K562 (cell line): ENCODE results near the gene DEFB113. TPM values are rescaled to one million over a fixed set of nuclear protein-coding genes. Genes with fewer than 3 reads are reported as not detected.

Source experiments
- ATAC-seq: fragments of 200-7000 bp; cut with Tn5 transposase; 3 replicates; pipeline ENCODE4 v1.9.1; 2020; ENCODE audit warnings: moderate library complexity
- BruUV-seq: library from RNA; stranded (reverse); fragments of 400-500 nt; replicated peaks from 2 replicates; lab custom pipeline; 2021; lab: Mats Ljungman, UMichigan
- CTCF ChIA-PET: fragments of 300-600 bp; formaldehyde crosslinking; extraction: SDS; loops from one replicate; lab custom pipeline; 2021; ENCODE audit warnings: low intra/inter-chr PET ratio; lab: Yijun Ruan, JAX
- POLR2A ChIA-PET: fragments of 300-600, 350-650 bp; sonication (Branson Sonifier 250); formaldehyde crosslinking; extraction: SDS; loops from one replicate; lab custom pipeline; 2021; ENCODE audit warnings: antibody characterized with exemption, inconsistent platforms; lab: Yijun Ruan, JAX
- DNase-seq, 4 experiments: peaks; one replicate each; pipeline versions ENCODE4 v3.0.0 to v3.0.0-alpha.2; 2011 to 2018; ENCODE audit warnings: low spot score in 3 of 4, mixed read lengths in 3 of 4; ENCODE audit errors: extremely low read depth in 1 of 4
- FAIRE-seq: peaks from 2 replicates; lab custom pipeline; 2011; peaks lifted over from hg19 to GRCh38; lab: Jason Lieb, UNC
- H2AFZ ChIP-seq: 2 replicates; pipeline ENCODE4 v1.6.0; 2011; ENCODE audit warnings: low read depth, low read length, control low read depth, inconsistent platforms
- H3K27ac ChIP-seq: fragments of 200-600 bp; 3 replicates; pipeline ENCODE4 v1.8.0; 2011; ENCODE audit warnings: low read depth, mild to moderate bottlenecking, control low read depth, inconsistent platforms, low read length, moderate library complexity, mixed read lengths; ENCODE audit errors: extremely low read depth
- H3K27me3 ChIP-seq, 2 experiments: fragments of 300-600 bp in 1 of 2; 2 replicates in 1 of 2; 3 replicates in 1 of 2; pipeline versions ENCODE4 v1.6.0 to v1.8.0; 2011; ENCODE audit warnings: inconsistent platforms in 2 of 2, low read length in 2 of 2, mild to moderate bottlenecking in 1 of 2, mixed read lengths in 1 of 2, moderate library complexity in 1 of 2; ENCODE audit not compliant: control insufficient read depth in 2 of 2, insufficient read depth in 2 of 2
- H3K36me3 ChIP-seq: fragments of 300-600 bp; 3 replicates; pipeline ENCODE4 v1.8.0; 2011; ENCODE audit warnings: mild to moderate bottlenecking, low read length, inconsistent platforms; ENCODE audit not compliant: control insufficient read depth, insufficient read depth
- H3K4me1 ChIP-seq, 2 experiments: fragments of 200-600 bp in 1 of 2; replicated peaks in 1 of 2; 2 replicates in 1 of 2; 3 replicates in 1 of 2; pipeline versions ENCODE4 v1.5.1 to v1.8.0; 2011; ENCODE audit warnings: inconsistent platforms in 2 of 2, low read length in 2 of 2, mild to moderate bottlenecking in 1 of 2, mixed read lengths in 1 of 2, moderate library complexity in 1 of 2; ENCODE audit not compliant: control insufficient read depth in 2 of 2, insufficient read depth in 2 of 2
- H3K4me2 ChIP-seq: 2 replicates; pipeline ENCODE4 v1.6.1; 2011; ENCODE audit warnings: low read length, control low read depth, inconsistent platforms, mixed read lengths; ENCODE audit not compliant: insufficient read depth
- H3K4me3 ChIP-seq: fragments of 200-600 bp; sonication (generic), shearing (Covaris generic); 2 replicates; pipeline ENCODE4 v1.5.1; 2016; ENCODE audit warnings: control low read depth, inconsistent platforms
- H3K79me2 ChIP-seq: fragments of 200-600 bp; 3 replicates; pipeline ENCODE4 v1.8.0; 2011; ENCODE audit warnings: low read length, inconsistent platforms; ENCODE audit not compliant: control insufficient read depth, insufficient read depth
- H3K9ac ChIP-seq, 2 experiments: 2 replicates each; pipeline versions ENCODE4 v1.6.0 to v1.6.1; 2011; ENCODE audit warnings: low read depth in 2 of 2, low read length in 2 of 2, control low read depth in 1 of 2, inconsistent platforms in 1 of 2, mild to moderate bottlenecking in 1 of 2, mixed read lengths in 1 of 2; ENCODE audit not compliant: insufficient read depth in 1 of 2
- H3K9me1 ChIP-seq: one replicate; pipeline ENCODE4 v1.6.0; 2011; ENCODE audit warnings: inconsistent platforms, mild to moderate bottlenecking, low read length, moderate library complexity; ENCODE audit not compliant: control insufficient read depth, insufficient read depth
- H3K9me3 ChIP-seq: replicated peaks from 2 replicates; pipeline ENCODE4 v1.5.1; 2011; ENCODE audit warnings: low read depth, low read length, inconsistent platforms; ENCODE audit not compliant: control insufficient read depth, insufficient read depth
- H4K20me1 ChIP-seq: replicated peaks from 2 replicates; pipeline ENCODE4 v1.6.1; 2011; ENCODE audit warnings: low read length, inconsistent platforms, mixed read lengths; ENCODE audit not compliant: control insufficient read depth, insufficient read depth
- BHLHE40 ChIP-seq: IDR thresholded peaks from 2 replicates; pipeline ENCODE4 v1.6.1; 2011; ENCODE audit warnings: low read length, improper control_type of control experiment
- MCM5 ChIP-seq: fragments of 450-650 bp; IDR thresholded peaks from 2 replicates; pipeline ENCODE4 v1.6.1; 2016; ENCODE audit warnings: low read depth
- RB1 ChIP-seq: fragments of 450-650 bp; IDR thresholded peaks from 2 replicates; pipeline ENCODE4 v1.6.1; 2017; ENCODE audit warnings: low read depth, mild to moderate bottlenecking
- TCFL5 ChIP-seq: fragments of 250-450 bp; sonication (Bioruptor Pico); conservative IDR thresholded peaks from 2 replicates; pipeline ENCODE4 v1.6.1; 2021; ENCODE audit warnings: mild to moderate bottlenecking, moderate library complexity, matching md5 sums
- TFAM ChIP-seq: fragments of 250-450 bp; sonication (Bioruptor Pico); conservative IDR thresholded peaks from 2 replicates; pipeline ENCODE4 v1.5.0; 2021; ENCODE audit warnings: mild to moderate bottlenecking, moderate library complexity
- TRIM24 ChIP-seq, 2 experiments: fragments of 450-650 bp; IDR thresholded peaks; 2 replicates each; pipeline ENCODE4 v1.6.1; 2016
- TSC22D4 ChIP-seq: fragments of 450-650 bp; IDR thresholded peaks from 2 replicates; pipeline ENCODE4 v1.6.1; 2016; ENCODE audit warnings: missing genetic modification characterization, missing biosample characterization, control low read depth
- WGBS: fragments of 100-300 bp; shearing (Covaris generic); methylation state at CpG from one replicate; pipeline ENCODE4 v1.1.6; 2016; ENCODE audit warnings: low coverage, mixed read lengths; ENCODE audit not compliant: insufficient coverage; ENCODE audit errors: missing lambda C conversion rate; 5-methylcytosine and 5-hydroxymethylcytosine counted together
- in situ Hi-C: fragments of 300-500 bp; cut with MboI; formaldehyde crosslinking; loops from 4 replicates; pipeline ENCODE4 v1.15.0; 2018; ENCODE audit warnings: inconsistent platforms, mixed read lengths
- intact Hi-C: fragments of 100-400 bp; cut with micrococcal nuclease; formaldehyde crosslinking; loops from 2 replicates; pipeline ENCODE4 v1.14.2; 2022
- polyA plus RNA-seq, 8 experiments: library from polyadenylated mRNA; depleted of rRNA in 4 of 8; stranded (reverse) in 5 of 8; unstranded in 3 of 8; fragments of >200 nt; fragmentation: Nextera tagmentation in 2 of 8; fragmentation: Illumina TruSeq in 1 of 8; extraction: Ambion mirVana in 2 of 8; extraction: Trizol in 1 of 8; gene quantifications; 2 replicates each; pipeline versions ENCODE4 v1.2.1 to v1.2.3, GENCODE V29; 2011 to 2014; ENCODE audit warnings: inconsistent platforms in 1 of 8, missing spikeins in 1 of 8
- total RNA-seq, 7 experiments: library from RNA; depleted of rRNA in 6 of 7; stranded (reverse); fragments of >200 nt in 6 of 7; fragmentation: Illumina TruSeq in 2 of 7; extraction: Trizol in 2 of 7; gene quantifications; 2 replicates each; pipeline versions ENCODE4 v1.2.1 to v1.2.3, GENCODE V29; 2011 to 2021; ENCODE audit warnings: low replicate concordance in 1 of 7

The DEFB113 gene
- total and polyA plus RNA-seq, 9 of the 15 experiments (the other 6 are each of a cell fraction or from before 2014, with no cell fraction given) = not detected

DNA sequence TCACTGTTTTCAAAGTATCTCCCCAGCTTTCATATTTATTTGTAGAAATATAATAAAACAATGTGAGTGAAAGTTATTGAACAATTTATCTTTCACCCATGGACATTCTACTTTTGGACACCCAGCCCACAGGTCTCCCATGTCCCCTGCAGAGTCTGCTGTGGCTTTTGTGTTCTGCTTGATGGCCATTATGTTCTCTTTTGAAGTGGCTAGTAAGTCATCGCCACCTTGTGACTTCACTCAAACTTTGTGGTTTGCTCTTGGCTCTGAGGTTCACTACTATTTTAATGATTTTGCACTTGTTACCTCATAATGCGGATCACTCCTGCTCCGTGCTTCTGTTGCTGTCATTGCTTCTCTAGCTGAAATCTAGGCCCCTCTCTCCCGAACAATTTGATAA lies 10.2 kb upstream of the DEFB113 start (continued):
- TF ChIP-seq BHLHE40 = no peak
- no peak for TF ChIP-seq TRIM24 (IDR thresholded peaks at IDR 0.05)
- no peak for TF ChIP-seq TFAM (CRISPR knock-in tag)
- no peak for TF ChIP-seq MCM5

- H3K36me3 ChIP-seq = no peaks in the 10 kb centered on the region
- no peak overlapping the region for H3K9ac ChIP-seq
- TF ChIP-seq TCFL5 (CRISPR knock-in tag) = no peak
- TF ChIP-seq TSC22D4 (tag) = no peak
- TF ChIP-seq RB1 = no peak
- H4K20me1 ChIP-seq = no peaks in the 10 kb centered on the region
- H3K27me3 ChIP-seq = no peaks in the 10 kb centered on the region
- in situ Hi-C loops (no loop called here), intact Hi-C loops (no loop called here)
- DNase-seq (no peak), FAIRE-seq (no peak), ATAC-seq (no peak)
- H3K79me2 ChIP-seq = no peaks in the 10 kb centered on the region
- no peak overlapping the region for H3K27ac ChIP-seq
- no peak overlapping the region for H3K4me2 ChIP-seq
- no peak overlapping the region for H3K4me3 ChIP-seq
- no TSS peak for BruUV-seq
- no peaks in the 10 kb centered on the region for H3K9me1 ChIP-seq
- no peaks in the 10 kb centered on the region for H3K9me3 ChIP-seq
- no peaks in the 10 kb centered on the region; a peak in 1 of 5 replicates for H3K4me1 ChIP-seq
- ChIA-PET CTCF (no interaction called here), POLR2A (no interaction called here)
- WGBS = 2% methylated on average over 3 of the region's 3 CpGs
- no peak overlapping the region for H2AFZ ChIP-seq
These were observed 9.2 kb upstream of the DEFB113 start for GRCh38 chr6:49978332-49979226.
